ENCODE data around the gene RHBDL1. TPM values are rescaled to one million over a fixed set of nuclear protein-coding genes. Genes with fewer than 3 reads are reported as not detected.
A peak's percentile ranks its signal among the peaks of the same experiment; 100 is the strongest.

Gene RHBDL1
- total and polyA plus RNA-seq, 2 donors (not counting 3 experiments of a cell fraction or from before 2014, with no cell fraction given), result 1.1 to 1.8 TPM

DNA sequence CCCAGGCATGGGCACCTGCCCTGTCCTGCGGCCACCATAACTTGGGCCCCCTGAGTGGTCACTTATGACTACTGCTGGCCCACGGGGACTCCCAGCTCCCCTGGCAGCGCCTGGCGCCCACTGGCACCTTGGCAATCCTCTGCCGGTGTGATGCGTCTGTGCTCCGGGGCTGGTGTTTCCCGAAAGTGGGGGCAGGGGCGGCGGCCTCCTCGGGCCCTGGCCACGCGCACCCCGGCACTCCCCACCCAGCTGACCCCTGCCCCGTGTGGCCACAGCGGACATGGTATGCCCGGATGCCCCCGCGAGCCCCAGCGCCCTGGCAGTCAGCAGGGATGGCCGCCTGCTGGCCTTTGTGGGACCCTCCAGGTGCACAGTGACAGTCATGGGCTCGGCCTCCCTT is 18.0 kb upstream of the RHBDL1 start:
- no TSS peak for BruUV-seq (replicated peaks)
- intact Hi-C loops (cut with micrococcal nuclease) (no loop called here), dilution Hi-C loops (cut with MboI; ENCODE audit: extremely low pct_ligation_motif_present, low sequenced_read_pairs) (no loop called here)
- Histone ChIP-seq H3K79me2 (ENCODE audit: control insufficient read depth, insufficient read depth, low read length) (no peaks in the 10 kb centered on the region), H3K27ac (ENCODE audit: insufficient read depth, low read depth, low read length) (no peak overlapping the region), H3K9me1 (replicated peaks; ENCODE audit: control insufficient read depth, extremely low read depth, insufficient read depth, low read length) (no peaks in the 10 kb centered on the region), H3K27me3 (ENCODE audit: control insufficient read depth in 2 of 2, insufficient read depth in 2 of 2, low read length in 2 of 2) (no peaks in the 10 kb centered on the region), H3K9me3 (replicated peaks; ENCODE audit: control insufficient read depth, insufficient read depth, low read length) (no peaks in the 10 kb centered on the region), H3K4me3 (replicated peaks in 1 of 3; ENCODE audit: insufficient read depth in 1 of 3, low read depth in 1 of 3, low read length in 3 of 3) (no peak overlapping the region), H3K4me2 (ENCODE audit: insufficient read depth, low read length) (no peak overlapping the region), H2AFZ (ENCODE audit: low read depth, low read length) (no peak overlapping the region), H4K20me1 (replicated peaks; ENCODE audit: control insufficient read depth, extremely low read depth, insufficient read depth, low read length) (no peaks in the 10 kb centered on the region), H3K4me1 (ENCODE audit: control insufficient read depth, extremely low read depth, insufficient read depth, low read length) (no peaks in the 10 kb centered on the region), H3K36me3 (ENCODE audit: control insufficient read depth in 2 of 2, extremely low read depth in 1 of 2, insufficient read depth in 2 of 2, low read length in 2 of 2) (peaks cover 0 to 4% of the 10 kb centered on the region in 2 experiments), H3K9ac (replicated peaks; ENCODE audit: extremely low read depth, insufficient read depth, low read length) (no peak overlapping the region)
- ChIA-PET POLR2A (no interaction called here), CTCF (interaction anchor here (1.0 kb wide), 1 partner anchor 9 kb away, joined by 3 read pairs; no protein-coding TSS in a partner anchor)
- no peak for TF ChIP-seq EZH2 (IDR thresholded peaks at IDR 0.05; ENCODE audit: borderline replicate concordance, low read depth, low read length, severe bottlenecking)
- no peak for TF ChIP-seq JUN (IDR thresholded peaks at IDR 0.05; ENCODE audit: borderline replicate concordance, insufficient read depth, insufficient read length, low read depth)
- no peak for TF ChIP-seq MYC (IDR thresholded peaks at IDR 0.05; ENCODE audit: low read depth, low read length)
- no peak for TF ChIP-seq POLR2A (IDR thresholded peaks at IDR 0.05; ENCODE audit: low read depth, low read length)
- TF ChIP-seq, protein P1, sequence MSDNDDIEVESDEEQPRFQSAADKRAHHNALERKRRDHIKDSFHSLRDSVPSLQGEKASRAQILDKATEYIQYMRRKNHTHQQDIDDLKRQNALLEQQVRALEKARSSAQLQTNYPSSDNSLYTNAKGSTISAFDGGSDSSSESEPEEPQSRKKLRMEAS (IDR thresholded peaks at IDR 0.05; ENCODE audit: insufficient read depth, insufficient read length), result no peak
- FAIRE-seq (no peak), DNase-seq (ENCODE audit: low read depth, low spot score) (no peak)

DNA sequence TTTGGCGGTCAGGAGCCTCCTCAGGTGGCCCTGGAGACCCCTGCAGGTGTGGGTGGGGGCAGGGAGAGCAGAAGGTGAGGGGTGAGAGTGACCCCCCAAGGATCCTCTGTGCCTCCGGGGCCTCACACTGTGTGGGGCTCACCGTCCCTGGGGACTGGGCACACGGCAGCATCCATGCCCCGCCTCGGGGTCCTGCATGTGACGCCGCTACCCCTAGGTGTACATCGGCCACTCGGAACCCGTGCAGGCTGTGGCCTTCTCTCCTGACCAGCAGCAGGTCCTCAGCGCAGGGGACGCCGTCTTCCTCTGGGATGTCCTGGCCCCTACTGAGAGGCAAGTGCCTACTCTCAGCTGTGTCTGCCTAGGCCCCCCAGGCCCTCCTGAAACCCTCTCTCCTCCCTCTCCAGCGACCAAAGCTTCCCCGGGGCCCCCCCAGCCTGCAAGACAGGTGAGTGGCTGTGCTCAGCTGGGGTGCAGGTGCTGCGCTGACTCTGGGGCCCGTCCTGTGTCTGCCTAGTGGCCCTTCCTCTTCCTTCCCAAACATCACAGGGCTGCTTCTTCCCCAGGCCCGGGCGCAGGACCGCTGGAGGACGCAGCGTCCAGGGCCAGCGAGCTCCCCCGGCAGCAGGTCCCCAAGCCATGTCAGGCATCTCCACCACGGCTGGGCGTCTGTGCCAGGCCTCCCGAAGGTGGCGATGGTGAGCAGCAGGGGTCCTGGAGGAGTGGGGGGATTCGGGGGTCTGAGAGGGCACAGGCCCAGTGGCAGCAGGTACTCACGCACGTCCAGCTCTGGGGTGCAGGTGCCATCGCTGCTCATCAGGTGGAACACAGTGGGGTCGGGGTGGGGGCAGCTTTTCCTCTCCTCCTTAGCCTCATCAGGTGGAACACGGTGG is 16.5 kb upstream of the RHBDL1 start:
- TF ChIP-seq, protein P1 (IDR thresholded peaks at IDR 0.05; ENCODE audit: insufficient read depth, insufficient read length), result no peak
- TF ChIP-seq, protein P2, sequence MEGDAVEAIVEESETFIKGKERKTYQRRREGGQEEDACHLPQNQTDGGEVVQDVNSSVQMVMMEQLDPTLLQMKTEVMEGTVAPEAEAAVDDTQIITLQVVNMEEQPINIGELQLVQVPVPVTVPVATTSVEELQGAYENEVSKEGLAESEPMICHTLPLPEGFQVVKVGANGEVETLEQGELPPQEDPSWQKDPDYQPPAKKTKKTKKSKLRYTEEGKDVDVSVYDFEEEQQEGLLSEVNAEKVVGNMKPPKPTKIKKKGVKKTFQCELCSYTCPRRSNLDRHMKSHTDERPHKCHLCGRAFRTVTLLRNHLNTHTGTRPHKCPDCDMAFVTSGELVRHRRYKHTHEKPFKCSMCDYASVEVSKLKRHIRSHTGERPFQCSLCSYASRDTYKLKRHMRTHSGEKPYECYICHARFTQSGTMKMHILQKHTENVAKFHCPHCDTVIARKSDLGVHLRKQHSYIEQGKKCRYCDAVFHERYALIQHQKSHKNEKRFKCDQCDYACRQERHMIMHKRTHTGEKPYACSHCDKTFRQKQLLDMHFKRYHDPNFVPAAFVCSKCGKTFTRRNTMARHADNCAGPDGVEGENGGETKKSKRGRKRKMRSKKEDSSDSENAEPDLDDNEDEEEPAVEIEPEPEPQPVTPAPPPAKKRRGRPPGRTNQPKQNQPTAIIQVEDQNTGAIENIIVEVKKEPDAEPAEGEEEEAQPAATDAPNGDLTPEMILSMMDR (IDR thresholded peaks at IDR 0.05; ENCODE audit: extremely low read depth in 1 of 2, insufficient read depth in 1 of 2, low read depth in 1 of 2, low read length in 2 of 2), result peak; percentile 17 to 24
- TF ChIP-seq POLR2AphosphoS5 (IDR thresholded peaks at IDR 0.05; ENCODE audit: insufficient read depth, low read depth, low read length), result no peak
- no peak for TF ChIP-seq FOS (IDR thresholded peaks at IDR 0.05; ENCODE audit: borderline replicate concordance, insufficient read depth, low read length)
- no peak for TF ChIP-seq GATA2 (IDR thresholded peaks at IDR 0.05; ENCODE audit: insufficient read depth, insufficient read length, low read depth, low read length)
- no peak for TF ChIP-seq JUN (IDR thresholded peaks at IDR 0.05; ENCODE audit: borderline replicate concordance, insufficient read depth, insufficient read length, low read depth)
- TF ChIP-seq MYC (IDR thresholded peaks at IDR 0.05; ENCODE audit: low read depth, low read length), result no peak
- Histone ChIP-seq H3K4me3 (replicated peaks in 1 of 3; ENCODE audit: insufficient read depth in 1 of 3, low read depth in 1 of 3, low read length in 3 of 3) (no peak overlapping the region), H3K36me3 (ENCODE audit: control insufficient read depth in 2 of 2, extremely low read depth in 1 of 2, insufficient read depth in 2 of 2, low read length in 2 of 2) (peaks cover 0 to 3% of the 10 kb centered on the region in 2 experiments), H2AFZ (ENCODE audit: low read depth, low read length) (no peak overlapping the region), H3K27ac (ENCODE audit: insufficient read depth, low read depth, low read length) (no peak overlapping the region), H3K9ac (replicated peaks; ENCODE audit: extremely low read depth, insufficient read depth, low read length) (no peak overlapping the region), H3K27me3 (ENCODE audit: control insufficient read depth in 2 of 2, insufficient read depth in 2 of 2, low read length in 2 of 2) (no peaks in the 10 kb centered on the region), H3K4me2 (ENCODE audit: insufficient read depth, low read length) (no peak overlapping the region), H4K20me1 (replicated peaks; ENCODE audit: control insufficient read depth, extremely low read depth, insufficient read depth, low read length) (no peaks in the 10 kb centered on the region), H3K79me2 (ENCODE audit: control insufficient read depth, insufficient read depth, low read length) (no peaks in the 10 kb centered on the region), H3K9me3 (replicated peaks; ENCODE audit: control insufficient read depth, insufficient read depth, low read length) (no peaks in the 10 kb centered on the region), H3K4me1 (ENCODE audit: control insufficient read depth, extremely low read depth, insufficient read depth, low read length) (no peaks in the 10 kb centered on the region), H3K9me1 (replicated peaks; ENCODE audit: control insufficient read depth, extremely low read depth, insufficient read depth, low read length) (no peaks in the 10 kb centered on the region)
- POLR2A ChIA-PET, result no interaction called here
- DNase-seq (ENCODE audit: low read depth, low spot score) (no peak), FAIRE-seq (no peak)
- no TSS peak for BruUV-seq (replicated peaks)
- dilution Hi-C loops (cut with MboI; ENCODE audit: extremely low pct_ligation_motif_present, low sequenced_read_pairs), result no loop called here
- intact Hi-C loops (cut with micrococcal nuclease), result no loop called here
- CTCF ChIA-PET, result interaction anchor here (0.6 to 1.9 kb wide), 6 partner anchors 8 to 80 kb away, joined by 3 to 10 read pairs (median 4); partner anchors contain the start of gene RHBDL1

Measured in endothelial cell of umbilical vein (primary cell).